Esophagus muscularis mucosa (tissue), 4 donors: ENCODE results near the gene PPP2R3C. TPM values are rescaled to one million over a fixed set of nuclear protein-coding genes. Genes with fewer than 3 reads are reported as not detected.
"Not testable (repeated sequence)": the region's sequence is repeated elsewhere in the genome, so short reads cannot be mapped to it uniquely, and the experiment has no call there.

Experiments used
- DNase-seq: peaks from one replicate; pipeline ENCODE4 v3.0.0-alpha.2; 2017; ENCODE audit errors: extremely low spot score
- H3K27ac ChIP-seq, 4 donors: fragments of 200-600 bp; sonication (generic); replicated peaks in 1 of 4; 1 replicate in 3 of 4; 2 replicates in 1 of 4; pipeline ENCODE4 v1.5.1; 2016 to 2019; ENCODE audit warnings: mild to moderate bottlenecking in 1 of 4
- H3K27me3 ChIP-seq, 4 donors: fragments of 200-600 bp; sonication (generic); one replicate each; pipeline versions ENCODE4 v1.5.1 to v1.6.0; 2016 to 2019
- H3K36me3 ChIP-seq, 4 donors: fragments of 200-600 bp; sonication (generic); one replicate each; pipeline ENCODE4 v1.5.1; 2016 to 2019
- H3K4me1 ChIP-seq, 4 donors: fragments of 200-600 bp; sonication (generic); one replicate each; pipeline ENCODE4 v1.5.1; 2016 to 2019
- H3K4me3 ChIP-seq, 4 donors: fragments of 200-600 bp; sonication (generic); 1 replicate in 2 of 4; 2 replicates in 2 of 4; pipeline ENCODE4 v1.5.1; 2016 to 2019; ENCODE audit warnings: mild to moderate bottlenecking in 4 of 4, moderate library complexity in 1 of 4
- H3K9me3 ChIP-seq, 4 donors: fragments of 200-600 bp; sonication (generic); 1 replicate in 3 of 4; 2 replicates in 1 of 4; pipeline ENCODE4 v1.5.1; 2016 to 2019
- EP300 ChIP-seq: sonication (generic); formaldehyde crosslinking; IDR thresholded peaks from one replicate; pipeline ENCODE4 v1.6.1; 2017; ENCODE audit warnings: antibody characterized with exemption
- POLR2A ChIP-seq: fragments of 450-650 bp; IDR thresholded peaks from one replicate; pipeline ENCODE4 v1.6.1; 2017; ENCODE audit warnings: antibody characterized with exemption, moderate library complexity, mild to moderate bottlenecking, low read depth
- POLR2AphosphoS5 ChIP-seq, 2 donors: sonication (generic); formaldehyde crosslinking; IDR thresholded peaks; one replicate each; pipeline ENCODE4 v1.6.1; 2017; ENCODE audit warnings: antibody characterized with exemption in 2 of 2
- WGBS: methylation state at CpG from one replicate; pipeline ENCODE4 v1.1.5; 2018; 5-methylcytosine and 5-hydroxymethylcytosine counted together
- intact Hi-C: fragments of 100-400 bp; cut with DNase I; formaldehyde crosslinking; loops from one replicate; pipeline ENCODE4 v1.15.1; 2023
- total RNA-seq, 4 donors: library from RNA; depleted of rRNA; stranded (reverse); fragments of >200 nt; gene quantifications; one replicate each; pipeline versions ENCODE4 v1.1.0 to v1.2.1, GENCODE V29; 2016
- TF ChIP-seq, protein P1 (sequence below), 3 experiments: fragments of 200-600 bp in 2 of 3; fragments of 450-650 bp in 1 of 3; sonication (generic) in 2 of 3; IDR thresholded peaks; one replicate each; pipeline ENCODE4 v1.5.1; 2017 to 2019; ENCODE audit warnings: antibody characterized with exemption in 3 of 3, mild to moderate bottlenecking in 2 of 3, moderate library complexity in 1 of 3

PPP2R3C gene
- total RNA-seq, 4 donors from 2014 or later = 29.5 to 48.6 (median 36.8) TPM

- H3K9me3 ChIP-seq = no peaks in the 10 kb centered on the region
- H3K27ac ChIP-seq = no peak overlapping the region
- TF ChIP-seq EP300 = no peak
- TF ChIP-seq POLR2A = no peak
- H3K4me3 ChIP-seq = no peak overlapping the region
- peaks cover 8 to 15% (median 13%) of the 10 kb centered on the region in 4 donors for H3K4me1 ChIP-seq
- intact Hi-C loops = no loop called here
- 56% methylated on average over 2 of the region's 2 CpGs for WGBS
- no peaks in the 10 kb centered on the region for H3K27me3 ChIP-seq
- peaks cover 0 to 7% (median 3%) of the 10 kb centered on the region in 4 donors for H3K36me3 ChIP-seq
- DNase-seq = no peak
Measured at GRCh38 chr14:35154016-35154415, 32.2 kb upstream of the PPP2R3C start.

GRCh38 chr14:35152531-35152930, 30.7 kb upstream of the PPP2R3C start:
- peaks cover 8 to 15% (median 13%) of the 10 kb centered on the region in 4 donors for H3K4me1 ChIP-seq
- DNase-seq, H3K27ac ChIP-seq, intact Hi-C loops, H3K27me3 ChIP-seq, H3K36me3 ChIP-seq, H3K9me3 ChIP-seq, H3K4me3 ChIP-seq: not testable (repeated sequence)
- WGBS = 98% methylated on average over 8 of the region's 35 CpGs

DNA sequence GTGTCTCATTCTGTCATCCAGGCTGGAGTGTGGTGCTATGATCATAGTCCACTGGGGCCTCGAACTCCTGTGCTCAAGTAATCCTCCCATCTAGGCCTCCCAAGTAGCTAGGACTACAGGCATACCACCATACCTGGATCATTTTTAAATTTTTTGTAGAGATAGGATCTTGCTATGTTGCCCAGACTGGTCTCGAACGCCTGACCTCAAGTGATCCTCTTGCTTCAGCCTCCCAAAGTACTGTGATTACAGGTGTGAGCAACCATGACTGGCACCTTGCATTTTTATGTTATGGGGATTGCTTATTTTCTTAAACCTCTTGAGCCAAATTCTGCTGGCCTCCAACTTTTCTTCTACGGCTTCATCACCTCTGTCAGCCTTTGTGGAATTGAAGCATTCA, 27.4 kb upstream of the PPP2R3C start:
- intact Hi-C loops = no loop called here
- Histone ChIP-seq H3K27ac (no peak overlapping the region), H3K4me3 (no peak overlapping the region), H3K36me3 (peaks cover 0 to 7% (median 4%) of the 10 kb centered on the region in 4 donors), H3K27me3 (no peaks in the 10 kb centered on the region), H3K9me3 (no peaks in the 10 kb centered on the region), H3K4me1 (peaks cover 0 to 6% (median 4%) of the 10 kb centered on the region in 4 donors)
- TF ChIP-seq POLR2A = no peak
- TF ChIP-seq, protein P1, sequence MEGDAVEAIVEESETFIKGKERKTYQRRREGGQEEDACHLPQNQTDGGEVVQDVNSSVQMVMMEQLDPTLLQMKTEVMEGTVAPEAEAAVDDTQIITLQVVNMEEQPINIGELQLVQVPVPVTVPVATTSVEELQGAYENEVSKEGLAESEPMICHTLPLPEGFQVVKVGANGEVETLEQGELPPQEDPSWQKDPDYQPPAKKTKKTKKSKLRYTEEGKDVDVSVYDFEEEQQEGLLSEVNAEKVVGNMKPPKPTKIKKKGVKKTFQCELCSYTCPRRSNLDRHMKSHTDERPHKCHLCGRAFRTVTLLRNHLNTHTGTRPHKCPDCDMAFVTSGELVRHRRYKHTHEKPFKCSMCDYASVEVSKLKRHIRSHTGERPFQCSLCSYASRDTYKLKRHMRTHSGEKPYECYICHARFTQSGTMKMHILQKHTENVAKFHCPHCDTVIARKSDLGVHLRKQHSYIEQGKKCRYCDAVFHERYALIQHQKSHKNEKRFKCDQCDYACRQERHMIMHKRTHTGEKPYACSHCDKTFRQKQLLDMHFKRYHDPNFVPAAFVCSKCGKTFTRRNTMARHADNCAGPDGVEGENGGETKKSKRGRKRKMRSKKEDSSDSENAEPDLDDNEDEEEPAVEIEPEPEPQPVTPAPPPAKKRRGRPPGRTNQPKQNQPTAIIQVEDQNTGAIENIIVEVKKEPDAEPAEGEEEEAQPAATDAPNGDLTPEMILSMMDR (IDR thresholded peaks at IDR 0.05) = no peak
- no peak for TF ChIP-seq POLR2AphosphoS5 (IDR thresholded peaks at IDR 0.05)
- no peak for TF ChIP-seq EP300
- no peak for DNase-seq
- 97% methylated on average over 3 of the region's 4 CpGs for WGBS

GRCh38 chr14:35147711-35148110, 25.9 kb upstream of the PPP2R3C start:
- no peaks in the 10 kb centered on the region for H3K27me3 ChIP-seq
- TF ChIP-seq POLR2A (no peak), POLR2AphosphoS5 (IDR thresholded peaks at IDR 0.05) (no peak), EP300 (no peak)
- TF ChIP-seq, protein P1 (IDR thresholded peaks at IDR 0.05) = no peak
- H3K9me3 ChIP-seq = no peaks in the 10 kb centered on the region
- intact Hi-C loops = no loop called here
- H3K4me1 ChIP-seq = no peaks in the 10 kb centered on the region
- H3K27ac ChIP-seq = no peak overlapping the region
- peaks cover 0 to 8% (median 6%) of the 10 kb centered on the region in 4 donors for H3K36me3 ChIP-seq
- H3K4me3 ChIP-seq = no peak overlapping the region
- no peak for DNase-seq
- WGBS = 88% methylated on average over 3 of the region's 3 CpGs

DNA sequence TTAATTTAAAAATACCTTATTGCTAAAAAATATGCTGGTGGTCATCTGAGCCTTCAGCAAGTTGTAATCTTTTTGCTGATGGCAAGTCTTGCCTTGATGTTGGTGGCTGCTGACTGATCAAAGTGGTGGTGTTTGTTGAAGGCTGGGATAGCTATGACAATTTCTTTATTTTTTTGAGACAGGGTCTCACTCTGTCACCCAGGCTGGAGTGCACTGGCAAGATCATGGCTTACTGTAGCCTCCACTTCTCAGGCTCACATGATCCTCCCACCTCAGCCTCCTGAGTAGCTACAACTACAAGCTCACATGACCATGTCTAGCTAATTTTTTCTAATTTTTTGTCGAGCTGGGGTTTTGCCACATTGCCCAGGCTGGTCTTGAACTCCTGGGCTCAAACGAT, 25.4 kb upstream of the PPP2R3C start:
- intact Hi-C loops = no loop called here
- 94% methylated on average over 2 of the region's 2 CpGs for WGBS
- TF ChIP-seq, protein P1 (IDR thresholded peaks at IDR 0.05) = no peak
- TF ChIP-seq POLR2AphosphoS5 (IDR thresholded peaks at IDR 0.05) (no peak), EP300 (no peak), POLR2A (no peak)

GRCh38 chr14:35146711-35147149, 24.9 kb upstream of the PPP2R3C start:
- H3K27me3 ChIP-seq = no peaks in the 10 kb centered on the region
- intact Hi-C loops = no loop called here
- TF ChIP-seq, protein P1 (IDR thresholded peaks at IDR 0.05) = no peak

More for the DNA sequence above, 25.4 kb upstream of the PPP2R3C start:
- Histone ChIP-seq H3K36me3 (peaks cover 4 to 9% (median 4%) of the 10 kb centered on the region in 4 donors), H3K4me1 (no peaks in the 10 kb centered on the region), H3K4me3 (no peak overlapping the region), H3K27me3 (no peaks in the 10 kb centered on the region), H3K27ac (no peak overlapping the region), H3K9me3 (no peaks in the 10 kb centered on the region)
- DNase-seq = no peak

More at GRCh38 chr14:35146711-35147149, 24.9 kb upstream of the PPP2R3C start:
- 92% methylated on average over 5 of the region's 5 CpGs for WGBS
- no peak overlapping the region for H3K4me3 ChIP-seq
- H3K4me1 ChIP-seq = no peaks in the 10 kb centered on the region
- no peak overlapping the region for H3K27ac ChIP-seq
- no peak for DNase-seq
- H3K36me3 ChIP-seq = peaks cover 4 to 14% (median 7%) of the 10 kb centered on the region in 4 donors
- no peaks in the 10 kb centered on the region for H3K9me3 ChIP-seq
